CD4-positive, alpha-beta T cell treated with Interleukin-12 subunit alpha and Interleukin-12 subunit beta, for 1 hour (primary cell): ENCODE data around the gene OR2AG2.

Experiments used
- DNase-seq: peaks from one replicate; pipeline ENCODE4 v3.0.0-alpha.2; 2020

Gene OR2AG2

DNA sequence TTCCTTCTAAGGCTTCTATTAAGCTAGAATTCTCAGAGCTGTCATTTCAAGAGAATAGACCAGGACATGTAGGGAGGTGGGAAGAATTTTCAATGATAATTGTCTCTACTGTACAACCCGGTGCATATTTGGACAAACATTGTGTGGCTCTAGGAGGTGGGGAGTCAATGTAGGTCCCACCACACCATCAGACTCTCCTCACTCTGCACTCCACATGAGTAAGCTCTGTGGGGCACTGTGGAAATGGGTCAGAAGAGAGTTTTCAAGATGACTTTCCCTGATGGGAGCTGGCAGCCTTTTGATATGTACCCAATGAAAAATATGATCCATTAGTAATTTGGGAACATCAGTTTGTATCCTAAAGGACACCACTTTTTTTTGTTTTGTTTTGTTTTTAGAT is 33.2 kb downstream of the OR2AG2 start:
- no peak for DNase-seq

DNA sequence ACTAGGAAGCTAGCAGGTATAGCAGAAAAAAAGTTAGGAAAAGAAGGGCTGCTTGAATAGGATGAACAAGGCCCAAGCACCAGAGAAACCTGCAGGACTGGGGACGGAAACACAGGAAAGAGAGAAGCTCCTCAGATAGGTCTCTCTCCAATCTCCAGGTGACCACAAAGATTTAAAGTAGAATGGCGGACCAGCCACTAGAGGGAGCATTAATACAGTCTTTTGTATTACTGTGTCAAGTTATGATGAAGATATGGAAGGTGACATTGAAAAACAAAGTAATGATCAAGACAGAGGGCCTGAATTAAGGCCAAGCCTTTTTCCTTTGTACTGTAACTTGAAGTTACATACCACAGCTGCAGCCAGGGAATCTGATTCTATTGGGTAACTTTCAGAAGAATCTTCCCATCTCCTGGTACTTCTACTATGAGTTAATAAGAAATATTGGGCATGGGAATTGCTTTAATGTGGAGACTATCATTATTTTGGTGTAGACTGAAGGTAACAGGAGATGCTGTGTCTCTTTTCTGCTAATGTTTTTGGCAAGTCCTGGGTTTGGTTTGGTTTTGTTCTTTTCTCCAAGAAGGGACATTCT is 33.8 kb downstream of the OR2AG2 start:
- DNase-seq = peak; percentile 82

DNA sequence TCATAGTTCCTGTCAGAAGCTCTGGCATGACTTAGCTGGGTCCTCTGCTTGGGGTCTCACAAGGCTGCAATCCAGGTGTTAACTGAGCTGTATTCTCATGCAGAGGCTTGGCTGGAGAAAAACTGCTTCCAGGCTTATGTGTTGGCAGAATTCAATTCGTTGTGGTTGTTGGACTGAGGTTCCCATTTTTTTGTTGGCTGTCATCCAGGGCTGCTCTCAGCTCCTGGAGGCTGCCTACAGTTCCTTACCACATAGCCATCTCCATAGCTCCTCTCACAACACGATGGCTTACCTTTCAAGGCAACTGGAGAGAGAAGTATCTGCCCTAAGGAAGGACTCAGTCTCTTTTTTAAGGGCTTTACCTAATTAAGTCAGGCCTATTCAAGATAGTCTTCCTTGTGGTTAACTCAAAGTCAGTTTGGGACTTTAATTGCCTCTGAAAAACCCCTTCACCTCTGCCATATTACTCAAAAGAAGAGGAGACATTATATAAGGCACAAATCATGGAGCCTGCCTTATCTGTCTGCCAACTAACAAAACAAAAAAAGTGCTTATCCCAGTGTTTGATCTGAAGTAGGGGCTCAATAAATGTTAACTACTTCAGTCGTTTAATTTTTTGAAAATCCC is 35.2 kb downstream of the OR2AG2 start:
- DNase-seq = no peak

DNA sequence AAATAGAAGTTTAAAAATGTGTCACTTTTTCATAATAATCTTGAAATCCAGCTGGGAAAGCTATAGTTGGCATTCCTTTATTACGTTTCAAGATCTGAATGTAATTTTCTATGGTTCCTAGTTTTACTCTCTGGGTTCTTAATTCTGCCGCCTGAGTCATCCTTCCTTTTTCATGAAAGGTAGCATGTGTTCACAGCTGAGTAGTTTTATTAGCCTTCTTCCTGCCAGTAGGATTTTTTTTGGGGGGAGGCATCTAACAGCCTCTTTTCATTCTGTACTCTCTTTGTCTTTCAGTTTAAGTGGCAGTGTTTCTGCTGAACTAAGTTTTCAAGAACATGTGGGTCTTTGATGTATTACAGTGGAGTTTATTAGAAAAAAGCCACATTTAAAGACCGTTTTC is 36.5 kb downstream of the OR2AG2 start:
- DNase-seq = peak; percentile 30

DNA sequence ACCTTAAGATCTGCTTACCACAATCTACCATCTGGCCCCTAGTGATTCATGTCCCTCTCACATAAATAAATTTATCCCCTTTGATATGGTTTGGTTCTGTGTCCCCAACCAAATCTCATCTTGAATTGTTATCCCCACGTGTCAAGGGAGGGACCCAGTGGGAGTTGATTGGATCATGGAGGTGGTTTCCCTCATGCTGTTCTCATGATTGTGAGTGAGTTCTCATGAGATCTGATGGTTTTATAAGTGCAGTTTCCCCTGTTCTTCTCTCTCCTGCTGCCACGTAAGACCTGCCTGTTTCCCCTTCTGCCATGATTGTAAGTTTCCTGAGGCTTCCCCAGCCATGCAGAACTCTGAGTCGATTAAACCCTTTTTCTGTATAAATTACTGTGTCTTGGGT is 37.2 kb downstream of the OR2AG2 start:
- DNase-seq = no peak

DNA sequence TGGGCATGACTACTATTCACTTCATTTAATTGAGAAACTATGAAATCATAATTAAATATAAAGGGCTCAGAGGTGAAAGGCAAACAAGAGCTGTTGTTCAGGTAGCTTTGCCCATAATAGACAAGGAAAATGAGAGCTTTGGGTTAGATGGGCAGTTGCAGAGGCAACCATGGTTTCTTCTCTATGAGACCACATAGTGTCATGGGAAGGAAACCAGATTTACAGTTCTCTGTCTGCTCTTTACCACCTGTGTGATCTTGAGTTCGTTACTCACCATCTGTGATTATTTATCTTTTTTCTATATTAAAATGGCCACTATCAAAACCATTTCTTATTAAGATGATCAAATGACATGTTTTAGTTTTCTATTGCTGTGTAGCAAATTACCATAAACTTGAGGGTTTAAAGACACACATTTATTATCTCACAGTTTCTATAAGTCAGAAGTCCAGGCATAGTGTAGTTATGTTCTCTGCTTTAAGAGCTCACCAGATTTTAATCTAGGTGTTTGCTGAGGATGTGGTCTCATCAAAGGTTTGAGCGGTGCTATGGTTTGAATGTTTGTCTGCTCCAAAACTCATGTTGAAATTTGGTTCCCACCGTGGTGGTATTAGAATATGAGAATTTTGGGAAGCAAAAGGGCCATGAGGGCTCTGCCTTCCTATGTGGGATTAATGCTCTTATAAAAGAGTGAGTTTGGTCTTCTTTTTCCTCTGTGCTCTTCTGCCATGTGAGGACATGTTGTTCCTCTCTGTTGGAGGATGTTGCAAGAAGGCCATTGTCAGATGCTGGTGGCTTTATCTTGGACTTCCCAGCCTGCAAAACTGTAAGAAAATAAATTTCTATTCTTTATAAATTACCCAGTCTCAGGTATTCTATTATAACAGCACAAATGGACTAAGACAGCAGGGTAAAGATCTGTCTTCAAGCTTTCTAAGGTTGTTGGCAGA is 38.2 kb downstream of the OR2AG2 start:
- peak; percentile 46 for DNase-seq

DNA sequence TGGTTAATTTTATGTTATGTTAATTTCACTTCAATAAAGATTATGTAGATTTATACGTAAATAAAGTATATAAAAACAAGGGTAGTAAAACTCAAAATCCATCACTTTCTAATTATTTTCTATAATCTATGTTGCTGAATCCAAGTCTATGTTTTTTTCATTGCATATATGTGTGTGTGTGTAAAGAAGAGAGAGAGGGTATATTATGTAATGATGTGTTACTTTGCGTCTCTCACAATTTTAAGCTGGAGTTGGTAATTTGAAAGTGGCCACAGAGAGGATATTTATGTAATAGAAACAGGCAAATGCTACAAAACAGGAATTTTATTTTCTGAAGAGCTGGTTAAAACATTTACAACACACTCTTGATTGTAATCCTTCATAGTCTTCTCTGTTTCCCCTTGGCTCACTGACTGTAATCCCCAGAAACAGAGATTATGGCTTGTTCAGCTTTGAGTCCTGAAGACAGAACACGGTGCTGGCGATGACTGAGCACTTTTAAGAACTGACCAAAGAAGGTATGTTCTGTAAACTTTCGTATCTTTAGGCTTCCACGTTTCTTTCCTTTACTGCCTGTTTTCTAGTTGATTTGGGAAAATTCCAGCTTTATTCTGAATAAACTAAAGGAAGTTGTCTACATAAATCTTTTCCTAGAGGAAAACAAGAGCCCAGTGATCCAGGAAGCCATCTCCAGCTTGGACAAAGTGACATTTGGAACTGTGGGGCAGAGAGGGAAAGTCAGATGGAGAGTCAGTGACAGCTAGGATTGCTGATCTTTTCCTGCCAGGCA is 43.6 kb downstream of the OR2AG2 start:
- no peak for DNase-seq

DNA sequence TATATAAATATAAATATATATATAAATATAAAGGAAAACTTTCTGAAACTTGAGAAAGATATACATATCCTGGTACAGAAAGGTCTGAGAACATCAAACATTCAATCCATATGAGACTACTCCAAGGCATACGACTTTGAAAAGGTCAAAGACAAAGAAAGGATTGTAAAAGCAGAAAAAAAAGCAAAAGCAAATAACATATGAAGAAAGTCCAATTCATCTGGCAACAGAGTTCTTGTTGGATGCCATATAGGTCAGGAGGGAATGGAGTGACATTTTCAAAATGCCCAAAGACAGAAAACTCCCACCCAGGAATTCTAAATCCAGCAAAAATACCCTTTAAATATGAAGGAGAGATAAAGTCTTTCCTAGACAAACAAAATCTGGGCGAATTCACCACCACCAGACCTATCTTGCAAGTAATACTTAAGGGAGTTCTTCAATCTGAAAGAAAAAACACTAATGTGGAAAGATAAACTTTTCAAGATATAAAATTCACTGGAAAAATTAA is 46.3 kb downstream of the OR2AG2 start:
- no peak for DNase-seq

DNA sequence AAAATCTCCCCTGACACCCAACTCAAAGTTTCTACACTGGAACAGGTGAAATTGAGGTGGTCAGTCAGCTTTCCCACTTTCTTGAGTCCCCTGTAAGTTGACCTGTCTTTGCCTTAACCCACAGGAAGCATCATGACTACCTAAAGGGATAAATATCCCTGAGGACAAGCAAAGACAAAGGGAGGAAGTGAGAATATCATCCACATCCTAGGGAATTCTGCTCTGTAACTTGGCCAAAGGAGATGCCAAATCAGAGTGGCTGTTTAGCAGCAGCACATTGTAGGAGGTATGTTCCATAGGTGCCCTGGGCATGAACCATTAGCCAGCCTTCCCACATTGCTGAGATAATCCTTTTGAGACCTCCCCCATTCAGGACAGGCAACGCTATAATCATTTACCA is 47.8 kb downstream of the OR2AG2 start:
- DNase-seq = no peak

DNA sequence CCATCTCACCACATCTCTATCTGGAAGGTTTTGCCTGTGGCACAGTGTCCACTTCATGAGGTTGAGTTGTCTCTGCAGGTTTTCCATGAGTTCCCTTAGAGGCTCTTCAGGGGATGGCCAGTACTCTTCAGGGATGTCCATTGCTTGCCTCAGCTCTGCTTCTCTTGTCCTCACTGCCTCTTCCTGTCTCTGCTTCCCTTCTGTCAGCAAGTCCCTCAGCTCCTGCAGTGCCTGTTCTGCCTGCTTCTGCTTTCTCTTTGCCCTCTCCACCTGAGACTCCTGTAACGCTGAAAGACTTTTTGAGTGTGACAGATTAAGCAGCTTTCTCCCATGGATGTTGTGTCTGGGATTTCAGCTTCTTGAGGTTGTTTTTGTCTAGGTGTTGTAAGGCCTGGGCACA is 50.4 kb downstream of the OR2AG2 start:
- no peak for DNase-seq

DNA sequence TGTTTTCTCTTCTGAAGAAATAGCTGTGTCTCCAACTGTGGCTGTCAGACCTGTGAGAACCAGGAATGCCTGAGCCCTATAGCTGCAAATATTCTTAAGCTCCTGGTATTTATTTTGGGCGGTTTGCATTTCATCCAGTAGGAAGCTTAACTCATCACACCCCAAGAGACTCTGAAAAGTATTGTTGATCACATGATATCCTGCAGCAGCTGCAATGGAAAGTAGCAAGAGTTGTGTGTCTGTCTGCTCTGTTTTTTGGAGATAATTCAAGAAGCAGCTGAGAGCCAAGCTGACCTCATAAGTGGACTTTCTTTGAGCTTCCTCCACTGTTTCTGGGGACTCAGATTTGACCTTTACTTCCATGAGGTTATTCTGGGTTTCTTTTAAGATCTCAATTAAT is 52.2 kb downstream of the OR2AG2 start:
- no peak for DNase-seq

DNA sequence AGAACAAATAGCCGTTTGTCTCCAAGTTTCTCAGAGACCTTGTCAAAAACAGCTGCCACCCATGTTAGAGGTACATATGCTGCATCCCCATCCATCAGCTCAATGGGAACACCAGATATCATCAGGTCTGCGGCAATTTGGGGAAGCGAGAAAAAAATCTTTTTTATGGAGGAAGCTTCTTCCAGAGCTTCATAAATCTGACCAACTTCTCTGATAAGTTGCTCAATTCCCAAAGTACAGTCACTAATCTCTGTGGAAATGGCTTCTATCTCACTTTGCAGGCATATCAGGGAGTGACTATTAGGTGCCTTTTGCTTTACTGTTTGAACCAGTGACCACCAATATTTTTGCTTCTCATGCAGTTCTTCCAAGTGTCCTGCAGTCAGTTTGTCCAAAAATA is 54.4 kb downstream of the OR2AG2 start:
- DNase-seq = no peak
